NOMO-1 treated with DMSO at 0.1 percent for 48 hours (cell line): ENCODE results near the gene C14orf180.
"Not testable (repeated sequence)": the region's sequence is repeated elsewhere in the genome, so short reads cannot be mapped to it uniquely, and the experiment has no call there.

Experiments
- DNase-seq: peaks from one replicate; lab custom pipeline; 2025; ENCODE audit not compliant: unreplicated experiment; lab: John Stamatoyannopoulos, UW

C14orf180 gene

GRCh38 chr14:104577426-104577825 is 2.1 kb upstream of the C14orf180 start:
- no peak for DNase-seq

GRCh38 chr14:104577847-104578301 is 1.7 kb upstream of the C14orf180 start:
- no peak for DNase-seq

- DNase-seq: no peak
These were observed 1.2 kb upstream of the C14orf180 start for GRCh38 chr14:104578321-104578720.

- not testable (repeated sequence) for DNase-seq
These were observed 375 bp downstream of the C14orf180 start for GRCh38 chr14:104579939-104580338.

- no peak for DNase-seq
These were observed 1.4 kb downstream of the C14orf180 start for GRCh38 chr14:104580961-104581360.

- no peak for DNase-seq
These were observed 2.0 kb downstream of the C14orf180 start for GRCh38 chr14:104581521-104581920.

- DNase-seq: no peak
These were observed 2.4 kb downstream of the C14orf180 start for GRCh38 chr14:104582005-104582404.

GRCh38 chr14:104582662-104583061 is 3.1 kb downstream of the C14orf180 start:
- no peak for DNase-seq

GRCh38 chr14:104583424-104584306 is 4.1 kb downstream of the C14orf180 start:
- DNase-seq: no peak

GRCh38 chr14:104584557-104584956 is 5.0 kb downstream of the C14orf180 start:
- no peak for DNase-seq

- DNase-seq: no peak
These were observed 6.6 kb downstream of the C14orf180 start for GRCh38 chr14:104585966-104586697.

- DNase-seq: no peak
These were observed 7.5 kb downstream of the C14orf180 start for GRCh38 chr14:104586832-104587620.

- no peak for DNase-seq
These were observed 8.1 kb downstream of the C14orf180 start for GRCh38 chr14:104587641-104588040.

GRCh38 chr14:104588066-104588857 is 8.7 kb downstream of the C14orf180 start:
- DNase-seq: no peak

- no peak for DNase-seq
These were observed 10.0 kb downstream of the C14orf180 start for GRCh38 chr14:104589338-104590195.

- DNase-seq: no peak
These were observed 10.8 kb downstream of the C14orf180 start for GRCh38 chr14:104590240-104590965.

- no peak for DNase-seq
These were observed 11.5 kb downstream of the C14orf180 start for GRCh38 chr14:104591031-104591430.

- DNase-seq: no peak
These were observed 12.1 kb downstream of the C14orf180 start for GRCh38 chr14:104591506-104592291.
